GM19467 (cell line): Measurements from ENCODE around the gene GRIP1.

ENCODE experiments used
- ATAC-seq: cut with Tn5 transposase; IDR thresholded peaks from one replicate; pipeline ENCODE4 v1.9.1; 2021; ENCODE audit warnings: mild to moderate bottlenecking, moderate library complexity; ENCODE audit not compliant: unreplicated experiment

The GRIP1 gene

DNA sequence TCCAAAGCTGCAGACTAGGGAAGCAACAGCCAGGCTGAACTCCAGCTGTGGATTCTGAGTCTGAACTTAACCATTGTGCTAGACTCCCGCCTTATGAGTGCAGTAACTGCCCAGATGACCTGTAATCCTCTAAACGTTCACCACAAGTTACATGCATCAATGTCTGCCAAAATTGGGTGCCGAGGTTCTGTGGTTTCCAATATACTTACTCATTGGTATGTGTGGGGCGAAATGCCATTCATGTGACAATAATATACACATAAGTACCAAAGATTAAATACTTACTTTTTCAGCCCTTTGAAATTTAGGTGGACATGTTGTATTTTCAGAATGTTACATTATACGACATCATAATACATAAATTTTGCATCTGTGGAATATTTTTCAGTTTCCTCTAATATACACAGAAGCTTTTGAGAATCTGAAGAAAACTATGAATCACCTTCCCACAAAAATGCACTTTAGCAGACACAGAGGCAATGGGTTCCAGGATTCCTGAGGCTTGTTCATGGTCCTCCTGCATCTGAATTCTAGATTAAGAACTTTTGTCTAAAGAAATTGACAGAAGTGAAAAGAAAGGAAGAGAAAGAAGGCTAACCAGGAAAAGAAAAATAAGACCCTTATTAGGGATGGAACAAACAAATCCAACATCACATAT, 31.7 kb downstream of the GRIP1 start:
- no peak for ATAC-seq

DNA sequence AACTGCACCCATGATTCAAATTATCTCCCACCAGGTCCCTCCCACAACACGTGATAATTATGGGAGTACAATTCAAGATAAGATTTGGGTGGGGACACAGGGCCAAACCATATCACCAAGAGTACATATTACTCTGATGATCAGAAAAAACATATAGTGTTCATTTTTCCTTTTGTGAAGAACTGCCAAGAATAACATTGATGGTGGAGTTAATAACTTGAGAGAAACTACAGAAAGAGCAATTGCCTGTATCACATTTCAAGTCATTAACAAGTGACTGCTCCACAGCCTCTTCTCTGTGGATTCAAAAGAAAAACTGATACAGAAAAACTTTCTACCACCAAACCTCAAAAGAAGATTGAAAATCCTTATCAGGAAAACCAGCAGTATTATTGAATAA, 34.7 kb downstream of the GRIP1 start:
- no peak for ATAC-seq

DNA sequence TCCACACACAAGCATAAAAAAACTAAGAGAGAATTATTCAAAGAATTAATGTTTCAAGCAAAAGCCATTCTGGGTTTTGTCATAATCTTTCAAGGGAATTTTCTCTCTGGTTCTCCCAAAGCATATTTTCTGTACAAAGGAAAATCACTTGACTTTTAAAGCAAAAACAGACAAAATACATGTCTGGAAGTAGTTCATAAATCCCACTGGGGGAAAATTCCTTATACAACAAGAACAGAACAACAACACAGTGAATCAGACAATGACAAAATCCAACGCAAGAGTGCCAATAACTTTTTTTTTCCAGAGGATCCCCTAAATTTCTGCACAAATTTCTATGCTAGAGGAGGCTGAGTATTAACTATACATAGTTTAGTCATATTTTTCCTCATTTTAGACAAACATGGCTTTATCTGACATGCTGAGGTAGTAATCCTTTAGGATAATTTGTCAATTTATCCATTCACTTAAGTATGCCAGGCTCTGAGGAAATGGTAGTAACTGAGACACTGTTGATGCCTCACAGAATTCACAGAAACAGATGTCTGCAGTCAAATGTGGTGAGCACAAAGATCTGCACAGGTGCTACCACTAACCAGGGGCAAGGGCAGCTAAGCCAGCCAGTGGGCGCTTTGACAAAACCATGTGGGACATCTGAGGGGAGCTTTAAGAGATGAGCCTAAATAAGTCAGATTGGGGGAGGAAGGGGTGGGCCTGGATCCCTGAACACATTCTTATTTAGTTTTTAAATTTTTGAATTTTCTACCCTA, 38.0 kb downstream of the GRIP1 start:
- ATAC-seq = no peak

DNA sequence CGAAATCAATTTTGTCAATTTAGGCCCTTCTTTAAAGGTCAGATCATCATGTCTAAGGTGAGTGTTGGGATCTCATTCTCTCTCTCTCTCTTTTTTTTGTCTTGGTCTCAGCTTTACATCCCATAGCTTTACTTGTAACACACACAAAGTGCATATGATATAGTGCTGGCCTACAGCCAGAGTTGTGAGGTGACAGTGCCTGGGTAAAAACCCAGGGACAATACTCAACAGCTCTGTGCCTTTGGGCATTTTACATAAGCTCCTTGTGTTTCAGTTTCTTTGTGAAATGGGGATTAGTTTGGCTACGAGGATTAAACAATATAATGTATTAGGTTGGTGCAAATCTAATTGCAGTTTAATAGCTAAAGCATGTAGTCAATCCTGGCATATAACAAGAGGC, 40.2 kb downstream of the GRIP1 start:
- no peak for ATAC-seq

DNA sequence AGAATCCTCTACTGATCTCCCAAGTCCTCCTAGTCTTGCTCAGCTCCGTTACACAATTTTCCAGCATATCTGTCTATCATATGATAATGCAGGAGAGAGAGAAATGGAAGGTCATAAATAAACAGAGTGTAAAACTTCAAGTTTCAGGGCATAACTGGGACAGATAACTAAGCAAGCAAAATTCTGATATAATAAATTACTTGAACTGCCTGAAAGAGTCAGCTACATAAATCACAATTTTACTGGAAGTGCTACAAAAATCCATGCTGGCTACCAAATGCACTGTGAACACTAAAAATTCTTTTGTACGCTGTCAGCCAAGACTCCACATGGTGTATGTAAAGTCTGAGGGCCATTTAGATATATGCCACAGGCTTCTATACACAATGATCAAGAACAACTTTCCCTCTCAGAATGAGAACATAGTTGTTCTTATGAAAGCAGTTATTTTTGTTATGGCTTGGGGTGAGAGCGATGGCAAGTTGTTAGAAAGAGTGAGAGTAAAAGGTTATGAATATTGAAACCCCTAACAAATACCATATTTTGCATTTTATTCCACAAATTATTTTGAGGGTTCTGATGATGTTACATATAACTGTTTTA, 41.1 kb downstream of the GRIP1 start:
- ATAC-seq = no peak

DNA sequence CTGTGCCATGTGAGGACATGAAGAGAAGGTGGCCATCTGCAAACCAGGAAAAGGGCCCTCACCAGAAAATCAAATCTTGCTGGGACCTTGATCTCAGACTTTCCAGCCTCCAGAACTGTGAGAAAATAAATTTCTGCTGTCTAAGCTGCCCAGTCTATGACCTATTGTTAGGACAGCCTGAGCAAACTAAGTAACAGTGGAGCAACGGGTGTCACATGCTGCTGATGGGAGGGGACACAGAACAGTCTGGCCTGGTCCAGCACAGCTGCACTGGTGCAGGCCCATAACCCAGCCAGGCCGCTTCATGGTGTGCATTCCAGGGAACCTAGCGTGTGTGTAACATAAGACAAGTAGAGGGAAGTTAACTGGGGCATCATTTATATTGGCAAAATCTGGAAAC, 42.1 kb downstream of the GRIP1 start:
- no peak for ATAC-seq

DNA sequence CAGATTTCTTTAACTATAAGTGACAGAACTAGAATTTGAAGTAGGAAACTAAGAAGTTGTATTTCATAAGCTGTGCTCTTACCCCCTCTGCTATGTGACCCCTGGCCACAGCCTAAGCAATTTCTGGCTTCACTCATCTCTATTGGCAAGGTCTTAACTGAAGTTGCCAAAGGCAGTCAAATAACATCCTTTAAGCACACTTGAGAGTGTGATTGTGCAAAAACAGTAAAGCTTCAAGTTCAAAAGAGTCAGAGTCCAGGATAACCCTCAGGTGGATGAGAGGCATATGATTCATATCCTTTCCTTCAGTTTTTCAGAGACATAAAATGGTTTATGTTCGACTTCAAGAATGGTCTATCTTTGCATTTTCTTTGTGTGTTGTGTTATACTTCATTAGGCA, 45.2 kb downstream of the GRIP1 start:
- ATAC-seq = no peak

DNA sequence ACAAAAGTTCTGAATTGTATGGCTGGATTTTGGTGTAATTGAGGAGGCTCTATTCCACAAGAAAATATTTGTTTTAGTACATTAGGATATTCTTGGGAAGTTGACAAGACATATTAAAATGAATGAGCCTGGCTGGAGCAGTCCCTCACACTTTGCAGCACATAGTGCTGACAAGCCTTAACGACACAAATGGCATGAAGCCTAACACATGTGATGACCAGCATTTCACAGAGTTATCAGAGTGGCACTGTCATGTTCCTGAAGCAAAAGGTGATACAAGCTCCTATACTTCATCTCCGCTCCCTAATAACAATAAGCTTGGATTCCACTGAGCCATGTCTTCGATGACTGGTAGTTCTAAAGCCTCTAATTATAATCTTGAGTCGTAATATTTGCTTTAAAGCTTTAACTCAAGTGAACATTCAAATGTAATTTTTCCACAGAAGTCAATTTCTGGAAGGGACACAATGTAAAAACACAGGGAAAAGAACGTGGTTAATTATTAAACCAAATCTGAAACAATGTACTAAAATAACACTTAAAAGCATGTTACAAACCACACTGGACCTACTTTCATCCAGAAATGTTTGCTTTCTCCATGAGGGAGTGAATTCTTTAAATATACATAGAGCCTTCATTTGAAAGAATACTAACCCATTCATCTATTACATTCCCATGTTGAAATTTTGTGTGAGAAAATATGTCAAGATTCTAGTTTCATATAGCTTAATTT, 49.6 kb downstream of the GRIP1 start:
- ATAC-seq = no peak

DNA sequence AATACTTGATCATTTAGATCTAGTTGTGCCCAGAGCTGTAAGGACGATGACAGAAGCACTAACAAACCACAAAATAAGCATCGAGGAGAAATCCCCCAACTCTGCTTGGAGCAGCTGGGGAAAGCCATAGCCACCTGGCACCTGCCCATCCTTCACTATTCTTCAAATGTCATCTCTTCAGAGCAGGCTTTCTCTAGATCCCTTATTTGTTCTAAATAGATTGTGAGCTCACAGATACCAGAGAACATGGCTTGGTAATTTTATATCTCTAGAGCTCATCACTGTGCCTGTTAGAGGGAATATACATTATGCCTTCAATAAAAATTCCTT, 50.9 kb downstream of the GRIP1 start:
- no peak for ATAC-seq

DNA sequence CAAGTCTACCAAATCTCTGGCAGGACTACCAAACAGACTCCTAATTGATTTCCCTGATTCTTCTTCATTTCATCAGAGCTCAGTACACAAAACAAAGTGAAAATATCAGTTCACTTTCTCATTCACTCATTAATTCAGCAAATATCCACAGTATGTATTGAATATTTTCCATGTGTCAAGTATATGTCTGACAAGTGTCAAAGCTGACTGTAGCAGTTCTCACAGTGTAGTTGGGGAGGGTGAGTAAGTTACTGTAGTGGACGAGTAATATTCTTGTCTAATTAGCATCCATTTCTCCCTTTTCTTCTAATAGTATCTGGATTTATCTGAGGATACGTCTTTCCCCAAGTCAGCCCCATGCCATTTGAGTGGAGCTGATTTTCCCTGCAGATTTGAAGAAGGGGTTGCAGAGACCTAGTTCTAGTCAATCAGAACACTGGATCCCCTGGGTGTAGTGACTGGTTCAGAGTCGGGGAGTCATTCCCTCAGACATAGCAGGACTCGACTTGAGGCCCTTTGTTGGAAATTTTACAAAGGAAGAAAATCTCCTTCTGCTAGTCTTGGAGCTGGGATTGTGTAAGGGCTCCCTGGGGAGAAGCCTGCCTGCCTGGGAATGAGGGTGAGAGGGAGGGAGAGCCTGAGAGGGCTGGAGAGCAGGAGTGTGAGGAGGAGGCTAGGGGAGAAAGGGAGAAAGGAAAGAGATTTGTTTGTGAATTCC, 51.4 kb downstream of the GRIP1 start:
- no peak for ATAC-seq

DNA sequence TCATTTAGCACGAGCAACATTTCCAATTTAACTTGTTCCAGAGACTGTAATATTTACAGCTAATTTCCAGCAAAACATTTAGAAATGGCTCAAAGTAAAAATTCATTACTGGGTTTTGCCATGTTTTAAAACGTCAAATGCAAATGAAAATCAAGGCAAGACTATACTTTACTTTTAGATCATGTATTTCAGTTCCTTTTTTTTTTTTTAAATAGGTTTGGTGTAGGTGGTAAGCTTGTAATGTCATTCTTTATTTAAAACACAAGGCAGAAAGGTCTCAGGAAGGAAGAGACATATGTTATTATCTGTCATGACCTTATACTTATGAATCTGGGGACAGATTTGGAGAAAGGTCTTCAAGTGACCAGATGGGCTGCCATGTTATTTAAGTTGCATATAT, 54.1 kb downstream of the GRIP1 start:
- ATAC-seq = no peak

DNA sequence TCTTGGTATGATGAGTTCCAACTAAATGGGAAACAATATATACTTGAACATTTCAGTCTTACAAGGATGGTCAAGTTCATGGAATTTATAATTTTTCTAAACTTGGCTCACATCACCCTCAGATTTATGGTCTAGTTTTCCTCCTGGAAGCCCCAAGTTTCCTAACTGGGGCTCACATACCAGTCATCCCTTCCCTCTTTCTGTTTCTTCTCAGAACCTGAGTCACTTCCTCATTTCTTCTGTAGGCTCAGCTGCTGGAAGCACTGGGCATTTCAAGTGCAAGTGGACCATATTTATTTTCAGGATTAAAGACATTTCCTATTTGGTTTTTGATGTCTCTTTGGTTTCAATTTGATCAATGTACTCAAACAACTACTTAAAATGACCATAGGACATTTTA, 55.4 kb downstream of the GRIP1 start:
- no peak for ATAC-seq

DNA sequence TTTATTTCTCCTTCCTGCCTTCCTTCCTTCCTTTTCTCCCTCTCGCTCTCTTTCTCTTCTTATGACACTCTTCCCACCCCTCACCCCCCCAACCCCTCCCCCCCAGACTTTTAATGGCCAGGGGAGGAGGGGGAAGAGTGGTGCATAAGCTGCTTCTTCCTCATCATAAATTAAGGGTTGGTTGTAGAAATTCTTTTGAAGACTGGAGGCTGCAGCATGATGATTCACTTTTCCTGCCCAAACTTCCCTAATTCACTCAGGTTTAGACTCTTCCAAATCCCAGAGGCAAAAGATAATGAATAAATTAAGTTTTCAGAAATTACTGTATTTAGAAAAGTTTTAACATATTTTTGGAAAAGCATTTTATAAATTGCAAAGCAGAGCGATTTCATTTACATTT, 58.2 kb downstream of the GRIP1 start:
- ATAC-seq = no peak

DNA sequence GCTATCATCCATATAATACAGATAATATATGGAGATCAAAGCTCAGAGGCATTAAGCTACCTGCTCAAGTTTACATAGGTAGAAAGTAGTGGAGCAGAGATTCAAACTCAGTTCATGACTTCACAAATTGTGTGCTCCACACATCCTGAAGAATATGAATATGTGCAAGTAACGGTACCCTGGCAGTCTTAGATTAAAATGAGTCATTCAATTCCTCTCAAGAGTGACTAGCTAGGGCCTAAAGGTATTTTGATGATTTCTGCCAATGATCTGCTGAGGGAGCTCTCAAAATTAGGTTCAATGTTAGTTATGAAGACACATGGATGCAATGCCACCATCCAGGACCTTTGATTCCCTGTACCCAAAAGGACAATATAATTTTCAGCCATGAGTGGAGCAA, 58.9 kb downstream of the GRIP1 start:
- ATAC-seq = no peak

DNA sequence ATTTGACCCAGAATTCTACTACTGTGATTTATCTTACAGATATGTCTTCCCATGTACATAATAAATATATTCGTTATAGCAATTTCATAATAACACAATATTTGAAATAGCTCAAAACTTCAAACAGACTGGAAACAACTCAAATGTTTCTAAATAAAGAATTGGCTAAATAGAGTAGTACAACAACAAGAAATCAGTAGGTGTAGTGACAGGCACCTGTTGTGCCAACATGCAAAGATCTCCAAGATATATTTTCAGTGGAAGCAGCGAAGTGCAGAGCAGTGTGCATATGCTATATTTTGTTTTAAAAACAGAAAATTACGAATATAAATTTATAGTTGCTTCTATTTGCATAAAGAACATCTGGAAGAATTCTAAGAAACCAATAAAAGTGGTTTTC, 60.9 kb downstream of the GRIP1 start:
- ATAC-seq = no peak

DNA sequence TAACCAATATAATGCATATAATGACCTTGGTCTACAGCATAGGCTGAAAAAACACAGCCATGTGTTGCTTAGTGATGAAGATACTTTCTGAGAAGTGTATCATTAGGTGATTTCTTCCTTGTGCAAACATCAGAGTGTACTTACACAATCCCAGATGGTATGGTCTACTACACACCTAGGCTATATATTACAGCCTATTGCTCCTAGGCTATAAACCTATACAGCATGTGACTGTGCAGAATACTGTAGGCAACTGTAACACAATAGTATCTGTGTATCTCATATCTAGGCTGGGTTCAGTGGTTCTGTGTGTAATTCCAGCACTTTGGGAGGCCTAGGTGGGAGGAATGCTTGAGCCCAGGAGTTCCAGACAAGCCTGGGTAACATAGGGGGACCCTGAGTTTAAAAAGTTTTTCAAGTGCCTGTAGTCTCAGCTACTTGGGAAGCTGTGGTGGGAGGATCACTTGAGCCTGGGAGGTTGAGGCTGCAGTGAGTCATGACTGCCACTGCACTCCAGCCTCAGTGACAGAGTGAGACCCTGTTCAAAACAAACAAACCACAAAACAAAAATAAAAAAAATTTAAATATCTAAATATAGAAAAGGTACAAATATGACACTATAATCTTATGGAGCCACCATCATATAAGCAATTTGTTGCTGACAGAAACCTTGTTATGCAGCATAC, 66.6 kb downstream of the GRIP1 start:
- no peak for ATAC-seq

DNA sequence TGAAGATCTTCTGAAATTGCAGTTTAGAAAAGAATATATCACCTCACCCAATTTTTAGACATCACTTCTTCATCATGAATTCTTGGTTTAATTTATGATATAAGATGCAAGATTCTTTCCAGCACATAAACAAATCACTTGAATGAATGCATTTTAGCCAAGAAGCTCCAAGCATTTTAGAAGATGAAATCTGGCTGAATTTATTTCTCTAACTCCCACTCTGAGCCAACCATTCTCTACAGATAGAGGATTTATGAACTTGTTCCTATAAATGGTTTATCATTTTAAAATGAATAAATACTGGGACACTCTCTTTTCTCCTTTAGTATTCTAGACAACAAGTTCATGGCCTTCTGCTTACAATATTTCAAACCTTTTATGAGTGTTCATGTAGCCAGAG, 71.7 kb downstream of the GRIP1 start:
- ATAC-seq = no peak

DNA sequence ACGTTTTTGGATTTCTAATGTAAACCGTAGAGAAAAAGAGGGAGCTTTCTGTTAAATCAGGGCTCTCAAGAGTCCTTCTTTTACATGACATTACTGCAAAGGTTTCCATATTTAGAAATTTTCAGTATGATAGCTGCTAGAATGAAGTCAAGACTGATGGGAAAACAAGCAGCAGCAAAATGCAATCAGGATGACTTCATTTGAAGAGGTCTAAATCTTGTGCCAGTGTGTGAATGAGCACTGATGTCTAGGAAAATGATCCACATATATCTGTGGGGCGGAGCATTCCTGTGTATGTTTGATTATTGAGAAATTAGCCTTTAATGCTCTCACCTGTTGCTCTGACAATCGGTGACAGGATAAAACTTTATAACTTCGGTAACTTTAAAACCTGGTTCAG, 73.6 kb downstream of the GRIP1 start:
- ATAC-seq = no peak

DNA sequence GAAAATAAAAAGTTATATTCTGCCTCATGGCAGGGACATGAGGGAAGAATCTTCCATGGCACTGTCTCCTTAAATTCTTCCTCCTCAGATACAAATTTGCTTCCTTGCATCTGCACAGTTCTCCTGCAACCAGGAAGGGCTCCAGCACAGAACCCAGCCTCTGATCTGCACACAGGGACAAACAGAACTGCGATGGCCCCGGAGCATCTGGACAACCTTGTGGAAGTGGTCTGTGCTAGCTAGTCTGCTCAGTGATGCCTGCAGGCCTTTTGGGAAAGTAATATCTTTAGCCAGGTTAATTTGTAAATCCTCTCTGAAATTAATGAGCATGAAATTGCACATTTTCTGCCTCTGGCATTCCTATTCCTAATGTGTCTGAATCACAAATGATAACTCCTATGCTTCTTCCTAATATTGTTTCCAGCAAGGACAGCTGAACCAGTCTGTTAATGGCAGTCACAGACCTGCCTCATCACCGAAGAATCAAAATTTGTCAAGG, 74.8 kb downstream of the GRIP1 start:
- ATAC-seq = no peak

DNA sequence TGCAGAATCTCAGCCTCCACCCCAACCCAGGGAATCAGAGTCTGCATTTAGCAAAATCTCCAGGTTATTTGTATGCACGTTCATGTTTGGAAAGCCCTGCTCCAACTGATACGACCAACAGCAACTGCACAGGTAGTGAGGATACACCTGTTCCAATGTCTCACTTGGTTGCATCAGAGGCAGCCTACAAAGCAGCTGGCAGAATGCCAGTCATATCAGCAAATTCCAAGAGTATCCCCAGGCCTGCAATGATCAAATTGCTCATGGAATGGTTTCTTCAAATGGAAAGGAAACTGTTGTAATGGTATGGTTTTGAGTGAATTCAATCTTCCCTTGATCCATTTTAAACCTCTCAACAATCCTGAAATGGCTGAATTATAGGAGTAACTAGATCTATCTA, 75.4 kb downstream of the GRIP1 start:
- no peak for ATAC-seq
